NCI-H1417 treated with DMSO at 0.1 percent for 48 hours (cell line): Measurements from ENCODE around the gene AQP5.

Source experiments
- DNase-seq: peaks from one replicate; lab custom pipeline; 2025; lab: John Stamatoyannopoulos, UW

The AQP5 gene

DNA sequence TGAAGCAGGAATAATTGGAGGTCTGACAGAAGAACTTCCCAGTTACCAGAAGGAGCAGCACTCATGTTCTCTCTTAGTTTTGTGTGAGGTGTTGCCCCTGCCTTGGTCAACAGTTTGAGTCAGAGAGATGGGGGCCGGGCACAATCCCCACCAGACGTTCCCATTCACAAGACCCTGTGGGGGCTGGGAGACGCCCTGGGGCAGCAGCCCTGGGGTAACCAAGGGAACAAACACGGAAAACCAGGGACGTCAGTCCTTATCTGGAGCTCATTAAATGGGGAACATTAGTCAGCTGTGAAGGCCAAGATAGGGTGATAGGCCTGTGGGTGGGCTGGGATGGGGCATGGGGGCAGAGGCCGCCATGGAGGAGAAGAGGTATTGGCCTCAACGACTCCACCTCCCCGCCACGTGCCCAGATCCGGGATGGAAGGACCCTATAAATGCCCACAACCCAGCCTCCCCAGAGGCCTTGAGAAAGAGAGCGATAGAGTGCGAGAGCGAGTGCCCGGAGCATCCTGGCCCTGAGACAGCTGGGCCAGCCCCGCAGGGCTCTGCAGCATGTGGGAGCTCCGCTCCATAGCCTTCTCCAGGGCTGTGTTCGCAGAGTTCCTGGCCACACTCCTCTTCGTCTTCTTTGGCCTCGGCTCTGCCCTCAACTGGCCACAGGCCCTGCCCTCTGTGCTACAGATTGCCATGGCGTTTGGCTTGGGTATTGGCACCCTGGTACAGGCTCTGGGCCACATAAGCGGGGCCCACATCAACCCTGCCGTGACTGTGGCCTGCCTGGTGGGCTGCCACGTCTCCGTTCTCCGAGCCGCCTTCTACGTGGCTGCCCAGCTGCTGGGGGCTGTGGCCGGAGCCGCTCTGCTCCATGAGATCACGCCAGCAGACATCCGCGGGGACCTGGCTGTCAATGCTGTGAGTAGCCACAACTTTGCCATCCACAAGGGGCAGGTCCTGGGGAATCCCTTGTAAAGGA lies 11.1 kb upstream of the AQP5 start, which contains the start of gene AQP2:
Gene AQP2, plus strand, starts transcription at position 465 of the 979 bp plus-strand sequence. Its CDS starts 94 bp downstream, at position 559.
- no peak for DNase-seq

DNA sequence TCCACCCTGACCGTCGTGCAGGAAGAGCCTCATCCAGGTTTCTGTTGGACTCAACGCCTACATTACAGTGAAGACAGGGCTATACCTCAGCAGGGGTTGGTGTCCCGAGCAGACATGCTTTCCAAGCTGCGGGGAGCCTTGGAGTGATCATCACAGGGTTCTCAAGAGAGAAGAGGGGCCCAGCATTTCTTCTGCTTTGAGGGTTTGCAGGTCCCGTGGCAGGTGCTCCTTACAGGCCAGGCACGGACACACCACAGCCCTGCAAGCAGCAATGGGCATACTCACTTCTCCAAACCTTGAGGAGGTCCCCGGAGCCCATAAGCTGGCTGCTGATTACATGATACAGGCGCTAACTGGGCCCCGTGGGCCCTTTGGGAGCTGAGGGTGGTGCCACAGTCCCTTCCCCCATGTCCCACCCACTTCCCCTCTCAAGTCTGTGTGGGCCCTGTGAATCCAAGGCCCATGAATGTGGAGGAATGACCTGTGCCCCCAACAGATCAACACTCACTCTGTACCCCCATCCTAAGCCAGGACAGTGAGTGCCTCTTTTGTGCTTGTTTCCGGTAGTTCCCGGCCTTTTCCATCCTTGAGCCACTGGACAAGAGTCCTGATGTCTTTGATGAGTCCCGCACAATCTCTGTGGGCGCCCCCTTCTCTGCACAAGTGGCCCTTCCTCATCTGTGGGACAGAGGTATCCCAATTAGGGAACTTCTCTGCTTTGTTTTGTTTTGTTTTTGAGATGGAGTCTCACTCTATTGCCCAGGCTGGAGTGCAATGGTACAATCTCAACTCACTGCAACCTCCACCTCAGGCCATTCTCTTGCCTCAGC lies 10.0 kb upstream of the AQP5 start:
- DNase-seq: no peak

- DNase-seq: no peak
Measured at GRCh38 chr12:49952391-49953055, 9.1 kb upstream of the AQP5 start.

DNA sequence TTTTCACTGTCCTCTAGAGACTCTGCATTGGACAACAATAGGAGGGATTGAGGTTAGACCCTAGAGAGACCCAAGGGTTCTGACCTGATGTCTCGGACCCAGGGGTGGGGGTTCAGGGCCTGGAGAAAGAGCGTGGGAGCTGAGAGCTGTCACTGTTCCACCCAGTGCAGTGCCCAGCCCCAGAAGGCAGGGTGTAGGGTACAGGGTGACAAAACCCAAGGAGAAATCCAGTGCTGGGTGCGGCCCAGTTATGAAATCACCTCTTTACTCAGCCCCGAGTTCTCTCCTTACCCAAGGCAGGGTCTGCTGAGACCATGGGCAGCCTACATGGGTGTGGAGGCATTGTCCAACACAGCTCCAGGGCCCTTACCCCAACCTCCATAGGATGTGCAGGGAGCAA lies 8.5 kb upstream of the AQP5 start:
- DNase-seq: no peak

GRCh38 chr12:49953961-49954846 lies 7.5 kb upstream of the AQP5 start:
- no peak for DNase-seq

DNA sequence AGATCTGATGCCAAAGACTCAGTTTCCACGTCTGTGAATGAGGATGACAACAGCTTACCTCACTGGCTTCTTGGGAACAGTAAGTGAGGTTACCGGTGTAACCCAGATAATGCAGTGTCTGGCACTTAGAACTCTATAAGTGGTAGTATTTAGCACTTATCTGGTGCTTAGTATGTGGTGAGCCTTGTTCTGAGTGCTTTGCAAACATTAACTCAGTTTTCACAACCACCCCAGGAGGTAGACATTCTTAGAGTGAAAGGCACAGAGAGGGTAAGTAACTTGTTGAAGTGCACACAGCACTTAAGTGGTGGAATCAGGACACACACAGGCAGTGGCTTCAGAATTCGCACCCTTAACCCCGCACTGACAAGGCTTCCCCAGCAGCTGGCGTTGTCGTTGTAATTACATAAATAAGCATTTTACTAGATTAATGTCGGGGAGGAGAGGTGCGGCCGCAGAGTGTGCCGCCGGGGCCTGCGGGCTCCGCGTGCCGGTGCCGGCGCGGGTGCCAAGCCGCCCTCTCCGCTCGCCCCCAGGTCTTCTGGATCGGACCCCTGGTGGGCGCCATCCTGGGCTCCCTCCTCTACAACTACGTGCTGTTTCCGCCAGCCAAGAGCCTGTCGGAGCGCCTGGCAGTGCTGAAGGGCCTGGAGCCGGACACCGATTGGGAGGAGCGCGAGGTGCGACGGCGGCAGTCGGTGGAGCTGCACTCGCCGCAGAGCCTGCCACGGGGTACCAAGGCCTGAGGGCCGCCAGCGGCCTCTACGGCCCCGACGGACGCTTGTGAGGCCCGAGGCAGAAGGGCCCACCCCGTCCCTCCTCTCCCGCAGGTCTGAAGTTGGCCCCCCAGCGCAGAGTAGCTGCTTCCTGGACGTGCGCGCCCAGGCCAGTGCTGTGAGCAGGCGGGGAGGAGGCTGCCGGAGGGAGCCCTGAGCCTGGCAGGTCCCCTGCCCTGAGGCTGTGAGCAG lies 6.5 kb upstream of the AQP5 start:
- no peak for DNase-seq

- DNase-seq: no peak
Measured at GRCh38 chr12:49955899-49956662, 5.6 kb upstream of the AQP5 start.

DNA sequence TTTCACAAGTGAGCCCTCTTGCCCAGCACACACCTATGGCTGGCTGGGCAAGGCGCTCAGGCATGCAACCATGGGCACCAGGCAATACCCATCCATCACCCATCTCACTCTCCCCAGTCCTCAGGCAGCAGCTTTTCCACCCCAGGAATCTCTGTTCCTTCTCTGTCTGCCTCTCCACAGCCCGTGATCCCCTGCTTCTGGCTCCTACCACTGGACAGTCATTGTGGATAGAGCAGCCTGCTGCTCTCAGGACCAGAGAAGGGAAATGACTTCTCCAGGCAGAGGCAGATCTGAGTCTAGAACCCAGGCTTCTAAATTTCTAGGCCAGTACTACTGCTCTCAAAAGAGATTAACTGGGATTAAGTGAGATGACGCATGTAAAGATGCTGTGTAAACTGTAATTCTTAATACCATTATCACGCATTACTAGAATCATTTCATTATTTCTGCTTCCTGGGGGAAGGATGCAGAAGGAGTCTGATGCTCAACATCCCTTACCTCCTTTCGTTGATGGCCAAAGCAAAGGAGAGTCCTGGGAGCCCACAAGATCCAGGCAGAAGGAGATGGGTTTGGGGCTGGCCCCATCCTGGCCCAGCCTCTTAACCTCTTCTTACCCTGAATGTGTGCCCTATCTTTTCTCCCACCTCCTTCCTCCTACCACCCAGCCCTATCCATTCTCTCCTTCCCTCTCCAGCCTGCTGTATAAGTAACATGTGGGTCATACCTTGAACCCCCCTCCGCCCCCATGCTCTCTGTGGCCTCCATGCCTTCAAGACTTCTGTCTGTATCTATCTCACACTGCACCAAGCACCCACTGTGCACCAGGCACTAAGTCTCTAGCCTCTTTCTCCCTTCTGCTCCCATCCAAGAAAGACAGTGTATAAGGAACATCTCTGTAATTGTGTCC lies 4.8 kb upstream of the AQP5 start:
- no peak for DNase-seq

GRCh38 chr12:49957570-49957967 lies 4.1 kb upstream of the AQP5 start:
- DNase-seq: no peak

DNA sequence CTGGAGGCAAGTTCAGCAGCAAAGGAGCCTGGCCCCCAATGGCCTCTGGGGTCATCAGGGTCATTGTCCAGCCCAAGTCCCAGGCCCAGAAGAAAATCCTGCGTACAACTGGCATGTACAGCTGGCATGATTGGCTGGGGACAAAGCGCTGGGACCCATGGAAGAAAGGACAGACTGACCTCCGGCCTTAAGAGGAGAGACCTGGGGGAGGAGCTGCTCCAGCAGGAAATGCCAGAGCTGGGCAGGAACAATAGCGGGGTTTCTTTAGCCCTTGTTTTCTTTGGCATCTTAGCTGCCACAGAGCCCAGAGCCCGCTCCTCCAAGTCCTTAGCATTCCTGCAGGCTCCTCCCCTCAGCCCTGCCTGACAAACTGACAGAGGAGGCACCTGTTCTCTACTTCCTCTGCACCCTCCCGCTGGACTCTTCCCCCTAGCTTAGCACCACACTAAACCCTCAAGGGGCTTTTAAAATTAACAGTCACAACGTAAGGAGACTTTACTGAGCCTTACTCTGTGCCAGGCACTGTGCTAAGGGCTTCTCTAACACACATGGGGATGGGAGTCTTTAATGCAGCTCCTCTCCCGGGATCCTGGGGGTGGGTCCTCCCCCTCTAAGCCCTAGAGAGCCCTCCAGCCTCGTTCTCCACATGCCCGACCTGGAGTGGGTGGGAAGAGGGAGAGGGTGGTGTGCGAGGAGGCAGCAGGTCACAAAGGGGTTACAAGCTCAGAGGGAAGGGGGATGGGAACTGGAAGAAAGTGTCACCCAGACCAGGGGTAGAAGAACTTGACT lies 1.8 kb upstream of the AQP5 start:
- no peak for DNase-seq

GRCh38 chr12:49960474-49961110 lies 1.1 kb upstream of the AQP5 start:
- DNase-seq: no peak

DNA sequence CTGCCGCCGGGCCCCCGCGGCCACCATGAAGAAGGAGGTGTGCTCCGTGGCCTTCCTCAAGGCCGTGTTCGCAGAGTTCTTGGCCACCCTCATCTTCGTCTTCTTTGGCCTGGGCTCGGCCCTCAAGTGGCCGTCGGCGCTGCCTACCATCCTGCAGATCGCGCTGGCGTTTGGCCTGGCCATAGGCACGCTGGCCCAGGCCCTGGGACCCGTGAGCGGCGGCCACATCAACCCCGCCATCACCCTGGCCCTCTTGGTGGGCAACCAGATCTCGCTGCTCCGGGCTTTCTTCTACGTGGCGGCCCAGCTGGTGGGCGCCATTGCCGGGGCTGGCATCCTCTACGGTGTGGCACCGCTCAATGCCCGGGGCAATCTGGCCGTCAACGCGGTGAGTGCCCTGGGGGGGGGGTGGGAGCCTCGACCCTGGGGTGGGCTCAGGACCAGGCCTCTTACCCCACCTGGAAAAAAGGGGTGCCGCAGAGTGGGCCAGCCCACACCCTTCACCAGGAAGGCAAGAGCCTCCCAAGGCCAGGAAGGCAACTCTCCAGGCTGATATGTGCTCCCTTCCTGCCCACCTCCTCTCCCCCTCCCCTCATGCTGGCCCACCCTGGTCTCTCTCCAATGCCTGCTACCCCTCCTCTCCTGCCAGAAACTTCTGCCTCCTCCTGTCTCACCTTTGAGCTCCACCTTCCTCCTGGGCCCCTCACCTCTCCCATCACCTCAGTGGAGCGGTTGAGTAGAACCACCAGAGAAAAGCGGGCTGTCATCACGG lies 507 bp downstream of the AQP5 start:
- DNase-seq: no peak

DNA sequence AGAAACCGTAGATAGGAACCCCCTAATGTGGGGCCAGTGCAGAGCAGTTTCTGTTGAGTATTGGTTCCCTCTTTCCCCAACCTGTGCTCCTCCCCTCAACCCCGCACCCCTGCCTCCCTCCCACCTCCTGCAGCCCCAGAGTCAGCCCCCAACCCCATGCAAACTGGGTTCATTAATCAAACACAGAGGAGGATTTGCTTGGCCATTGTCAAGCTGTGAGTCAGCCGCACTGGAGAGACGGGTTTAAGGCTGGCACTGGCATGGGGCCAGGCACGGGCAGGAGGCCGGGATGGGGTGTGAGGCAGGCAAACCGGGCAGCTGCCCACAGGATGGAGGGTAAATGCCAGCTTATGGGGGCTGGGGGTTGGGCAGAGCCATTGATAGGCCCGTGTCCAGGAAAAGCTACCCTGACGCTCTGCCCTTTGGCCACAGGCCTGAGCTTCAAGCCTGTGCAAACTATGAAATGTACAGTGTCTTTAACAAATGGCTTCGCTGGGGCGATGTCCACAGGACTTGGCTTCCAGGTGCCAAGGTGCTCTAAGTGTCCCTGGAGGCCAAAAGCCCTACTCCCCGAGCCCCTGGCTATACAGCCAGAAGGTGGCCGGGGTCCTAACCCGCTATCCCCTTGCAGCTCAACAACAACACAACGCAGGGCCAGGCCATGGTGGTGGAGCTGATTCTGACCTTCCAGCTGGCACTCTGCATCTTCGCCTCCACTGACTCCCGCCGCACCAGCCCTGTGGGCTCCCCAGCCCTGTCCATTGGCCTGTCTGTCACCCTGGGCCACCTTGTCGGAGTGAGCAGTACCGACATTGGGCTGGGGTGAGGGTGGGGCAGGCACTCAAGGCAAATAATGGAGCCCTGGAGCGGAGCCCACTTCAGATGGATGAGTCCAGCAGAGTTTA lies 1.4 kb downstream of the AQP5 start:
- no peak for DNase-seq

GRCh38 chr12:49963976-49964815 lies 2.5 kb downstream of the AQP5 start:
- DNase-seq: no peak
